GM18499 (cell line): ENCODE results near the gene TMTC1.
"Not testable (repeated sequence)": the region's sequence is repeated elsewhere in the genome, so short reads cannot be mapped to it uniquely, and the experiment has no call there.

Experiments used
- ATAC-seq: cut with Tn5 transposase; IDR thresholded peaks from one replicate; pipeline ENCODE4 v1.9.1; 2021; ENCODE audit warnings: moderate number of reproducible peaks; ENCODE audit not compliant: insufficient read depth, unreplicated experiment

The TMTC1 gene

DNA sequence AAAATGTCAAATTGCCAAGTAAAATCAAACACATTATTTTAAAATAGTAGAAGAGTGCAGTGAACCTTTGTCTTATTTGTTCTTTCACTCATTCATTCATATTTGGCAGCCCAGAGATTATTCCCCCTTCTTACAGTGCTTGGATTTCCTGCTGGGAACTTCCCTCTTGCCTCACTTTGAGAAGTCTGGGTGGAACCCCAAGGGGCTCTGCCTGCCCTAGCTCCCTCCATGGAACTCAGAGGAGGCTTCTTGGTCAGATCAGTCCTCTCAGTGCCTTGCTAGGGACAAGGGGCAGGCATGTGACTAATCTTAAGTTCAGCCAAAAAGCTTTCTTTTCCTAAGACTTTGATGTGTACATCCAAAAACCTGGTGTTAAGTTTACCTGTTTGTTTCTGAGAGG is 201.6 kb downstream of the TMTC1 start:
- no peak for ATAC-seq

DNA sequence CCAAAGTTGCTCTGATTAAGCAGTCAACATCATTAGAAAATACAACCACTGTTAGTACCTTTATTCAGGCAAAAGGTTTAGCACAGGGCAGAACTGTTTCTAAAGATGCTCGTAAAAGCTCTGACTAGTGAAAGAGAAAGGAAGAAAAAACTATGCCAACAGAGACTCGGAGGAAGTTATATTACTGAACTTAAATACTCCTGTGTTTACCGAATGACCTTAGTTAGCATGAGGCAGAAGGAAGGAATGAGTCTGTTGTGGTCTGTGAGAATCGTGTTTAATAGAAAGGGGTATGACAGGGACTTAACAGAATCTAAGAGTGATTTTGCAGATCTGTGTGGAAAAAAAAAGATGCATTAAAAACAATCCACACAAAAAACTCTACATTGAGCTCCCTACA is 202.1 kb downstream of the TMTC1 start:
- no peak for ATAC-seq

DNA sequence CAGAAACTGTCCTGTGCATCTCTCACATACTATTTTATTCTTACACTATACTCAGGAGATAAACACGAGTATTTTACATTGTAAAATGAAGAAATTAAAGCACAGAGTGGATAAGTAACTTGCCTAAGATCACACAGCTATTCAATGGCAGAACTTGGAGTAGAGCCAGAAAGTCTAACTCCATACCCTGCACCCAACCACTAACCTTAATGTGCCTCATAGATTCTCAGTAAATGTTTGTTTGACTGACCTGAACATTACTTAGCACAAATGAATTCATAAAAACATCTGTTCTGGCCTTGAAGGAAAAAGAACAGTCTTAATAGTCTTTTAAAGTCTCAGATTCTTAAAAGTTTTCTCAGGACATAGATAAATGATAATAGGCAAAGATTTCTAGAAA is 202.8 kb downstream of the TMTC1 start:
- no peak for ATAC-seq

GRCh38 chr12:29578731-29579130 is 205.0 kb downstream of the TMTC1 start:
- no peak for ATAC-seq

- no peak for ATAC-seq
These were observed 205.7 kb downstream of the TMTC1 start for GRCh38 chr12:29578070-29578469.

GRCh38 chr12:29574500-29574899 is 209.2 kb downstream of the TMTC1 start:
- ATAC-seq = no peak

GRCh38 chr12:29572938-29573337 is 210.8 kb downstream of the TMTC1 start:
- ATAC-seq = no peak

GRCh38 chr12:29572464-29572863 is 211.3 kb downstream of the TMTC1 start:
- ATAC-seq = no peak

DNA sequence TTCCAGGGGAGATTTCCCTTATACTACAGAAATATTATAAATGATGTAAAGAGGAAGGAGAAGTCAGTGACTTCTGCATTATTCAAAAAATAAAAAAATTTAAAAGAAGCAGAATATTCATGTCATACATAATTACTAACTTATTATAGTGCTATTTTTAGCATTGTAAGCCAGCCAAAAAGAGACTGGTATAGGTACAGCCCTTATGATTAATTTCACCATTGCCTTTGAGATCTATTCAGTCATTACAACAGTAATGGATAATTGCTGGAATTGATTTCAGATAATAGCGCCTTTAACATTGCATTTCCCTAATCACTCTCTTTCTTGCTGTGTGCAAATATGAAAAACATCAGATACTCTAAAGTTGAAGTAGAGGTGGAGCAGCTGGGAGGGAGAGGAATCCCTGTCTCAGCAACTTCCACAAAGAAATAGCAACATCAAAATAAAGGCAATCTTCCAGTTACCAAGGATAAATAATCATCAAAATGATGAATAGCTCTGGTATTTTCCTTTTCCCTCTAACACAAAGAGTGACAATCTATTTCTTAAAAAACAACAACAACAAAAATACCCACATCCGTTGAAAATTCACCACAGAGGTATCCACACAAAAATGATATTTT is 214.5 kb downstream of the TMTC1 start:
- no peak for ATAC-seq

- no peak for ATAC-seq
These were observed 217.3 kb downstream of the TMTC1 start for GRCh38 chr12:29566441-29566840.

GRCh38 chr12:29565727-29566126 is 218.0 kb downstream of the TMTC1 start:
- no peak for ATAC-seq

- no peak for ATAC-seq
These were observed 218.8 kb downstream of the TMTC1 start for GRCh38 chr12:29564925-29565324.

DNA sequence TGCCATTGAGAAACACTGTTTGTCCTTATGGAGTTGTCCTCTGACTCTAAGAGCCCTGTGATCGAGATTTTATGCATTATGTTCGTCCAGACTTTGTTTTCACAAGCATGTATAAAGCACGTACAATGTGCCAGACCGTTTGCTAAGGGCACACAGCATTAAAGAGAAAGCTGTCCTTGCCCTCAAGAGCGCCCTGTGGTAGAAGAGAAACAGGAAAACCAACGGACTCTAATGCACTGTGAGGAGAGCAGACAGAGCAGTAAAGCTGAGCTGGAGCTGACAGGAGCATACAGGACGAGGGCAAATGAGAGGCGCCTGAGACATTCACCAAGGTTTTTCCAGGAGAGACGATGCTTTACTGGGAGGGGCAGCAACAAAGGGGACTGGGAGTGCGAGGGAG is 220.1 kb downstream of the TMTC1 start:
- ATAC-seq = no peak

GRCh38 chr12:29563071-29563470 is 220.7 kb downstream of the TMTC1 start:
- ATAC-seq = no peak

GRCh38 chr12:29562110-29562804 is 221.5 kb downstream of the TMTC1 start:
- ATAC-seq = no peak

DNA sequence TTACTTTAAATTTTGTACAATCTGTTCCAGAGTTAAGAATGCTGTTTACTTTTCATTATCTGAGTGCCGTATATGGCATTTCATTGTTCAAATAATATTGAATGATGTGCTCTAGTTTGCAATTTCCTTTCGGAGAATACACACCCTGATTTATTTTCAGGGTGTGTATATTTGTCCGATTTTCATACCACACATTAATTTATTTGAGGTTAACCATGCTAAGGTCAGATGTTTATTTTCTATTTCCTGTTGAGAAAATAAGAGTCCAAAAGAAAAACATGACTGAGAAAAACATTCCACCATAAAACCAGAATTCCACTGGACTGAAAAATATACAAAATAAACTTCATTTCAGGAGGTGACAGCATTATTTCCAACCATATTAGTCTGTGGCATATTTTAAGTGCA is 222.1 kb downstream of the TMTC1 start:
- ATAC-seq = no peak

DNA sequence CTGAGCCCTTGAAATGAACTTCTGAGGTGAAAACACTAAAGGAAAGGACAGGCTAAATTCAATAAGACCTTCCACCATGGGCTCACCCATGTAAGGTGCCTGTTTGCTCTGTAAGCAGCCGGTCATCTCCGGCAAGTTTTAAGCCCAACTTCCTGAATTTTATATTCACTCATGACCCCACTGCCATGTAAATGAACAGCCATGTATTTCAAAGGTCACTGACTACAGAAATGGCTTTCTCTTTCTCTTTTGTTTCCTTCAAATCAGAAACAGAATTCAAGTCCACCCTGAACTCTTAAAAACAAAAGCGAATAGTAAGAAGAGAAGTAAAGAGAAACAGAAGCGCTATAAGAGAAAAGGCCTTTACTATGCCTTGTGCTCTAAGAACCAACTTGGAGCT is 224.5 kb downstream of the TMTC1 start:
- no peak for ATAC-seq

DNA sequence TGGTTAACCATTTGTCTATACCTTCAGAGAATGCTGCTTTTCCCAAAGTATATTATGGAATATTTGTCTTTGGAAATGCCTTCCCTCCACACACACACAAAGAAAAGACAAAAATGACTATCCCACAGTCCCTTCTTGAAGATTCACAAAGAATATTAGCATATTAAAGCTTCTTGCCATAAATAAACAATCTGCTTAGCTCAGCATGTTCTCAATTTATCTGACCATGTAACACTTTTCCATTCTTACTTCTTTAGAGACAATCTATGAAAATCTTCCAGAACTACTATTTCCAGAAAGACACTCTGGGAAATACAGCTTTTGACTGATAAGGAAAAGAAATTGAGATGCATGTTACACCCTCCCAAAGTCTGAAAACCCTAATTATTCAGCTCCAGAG is 227.4 kb downstream of the TMTC1 start:
- no peak for ATAC-seq

GRCh38 chr12:29555451-29555850 is 228.3 kb downstream of the TMTC1 start:
- not testable (repeated sequence) for ATAC-seq

- no peak for ATAC-seq
These were observed 230.6 kb downstream of the TMTC1 start for GRCh38 chr12:29552994-29553748.

GRCh38 chr12:29552324-29552927 is 231.3 kb downstream of the TMTC1 start:
- peak; percentile 95 for ATAC-seq
